HTR-8/SVneo (cell line): ENCODE data around the gene ACER1.
"Not testable (repeated sequence)": the region's sequence is repeated elsewhere in the genome, so short reads cannot be mapped to it uniquely, and the experiment has no call there.

Experiments used
- DNase-seq: peaks from one replicate; pipeline ENCODE4 v3.0.0; 2011; ENCODE audit warnings: low spot score, mixed read lengths; ENCODE audit not compliant: insufficient read length
- FAIRE-seq: peaks from 2 replicates; lab custom pipeline; 2011; peaks lifted over from hg19 to GRCh38; lab: Jason Lieb, UNC

Gene ACER1, protein sequence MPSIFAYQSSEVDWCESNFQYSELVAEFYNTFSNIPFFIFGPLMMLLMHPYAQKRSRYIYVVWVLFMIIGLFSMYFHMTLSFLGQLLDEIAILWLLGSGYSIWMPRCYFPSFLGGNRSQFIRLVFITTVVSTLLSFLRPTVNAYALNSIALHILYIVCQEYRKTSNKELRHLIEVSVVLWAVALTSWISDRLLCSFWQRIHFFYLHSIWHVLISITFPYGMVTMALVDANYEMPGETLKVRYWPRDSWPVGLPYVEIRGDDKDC

DNA sequence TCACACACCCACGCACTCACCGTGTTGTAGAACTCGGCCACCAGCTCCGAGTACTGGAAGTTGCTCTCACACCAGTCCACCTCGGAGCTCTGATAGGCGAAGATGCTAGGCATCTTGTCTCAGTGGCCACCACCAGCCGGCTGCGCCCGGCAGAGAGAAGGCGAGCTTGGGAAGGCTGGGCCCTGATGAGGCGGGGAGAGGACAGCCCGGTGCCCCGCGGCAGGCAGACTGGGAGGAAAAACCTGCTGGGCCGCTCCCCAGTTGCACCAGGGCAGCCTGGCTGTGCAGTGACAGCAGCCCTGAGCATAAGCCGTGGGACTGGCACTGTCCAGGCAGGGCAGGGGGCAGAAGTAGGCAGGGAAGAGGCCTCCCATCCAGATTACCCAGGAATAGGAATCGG is at the start of gene ACER1:
Gene ACER1, minus strand, starts transcription at position 174 of the 400 bp plus-strand sequence. Its CDS starts 61 bp downstream, at position 113.
- FAIRE-seq (no peak), DNase-seq (no peak)

DNA sequence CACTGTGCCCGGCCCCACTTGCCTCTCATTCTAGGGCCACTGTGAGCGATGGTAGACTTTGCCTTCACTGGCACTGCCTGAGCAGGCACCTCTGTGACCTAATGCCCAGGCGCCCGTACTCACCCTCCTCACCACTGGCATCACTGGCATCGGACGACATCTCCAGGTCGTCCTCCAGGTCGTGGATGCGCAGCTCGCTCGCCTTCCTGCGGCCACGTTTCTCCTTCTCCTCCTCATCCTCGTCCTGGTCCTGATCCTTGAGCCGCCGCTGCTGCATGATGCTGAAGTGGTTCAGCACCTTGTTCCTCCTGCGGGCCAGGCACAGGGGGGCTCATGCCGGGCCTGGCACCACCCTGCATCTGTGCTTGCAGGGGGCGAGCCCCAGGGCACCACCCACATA is 49.8 kb upstream of the ACER1 start:
- no peak for FAIRE-seq
- DNase-seq, result no peak

DNA sequence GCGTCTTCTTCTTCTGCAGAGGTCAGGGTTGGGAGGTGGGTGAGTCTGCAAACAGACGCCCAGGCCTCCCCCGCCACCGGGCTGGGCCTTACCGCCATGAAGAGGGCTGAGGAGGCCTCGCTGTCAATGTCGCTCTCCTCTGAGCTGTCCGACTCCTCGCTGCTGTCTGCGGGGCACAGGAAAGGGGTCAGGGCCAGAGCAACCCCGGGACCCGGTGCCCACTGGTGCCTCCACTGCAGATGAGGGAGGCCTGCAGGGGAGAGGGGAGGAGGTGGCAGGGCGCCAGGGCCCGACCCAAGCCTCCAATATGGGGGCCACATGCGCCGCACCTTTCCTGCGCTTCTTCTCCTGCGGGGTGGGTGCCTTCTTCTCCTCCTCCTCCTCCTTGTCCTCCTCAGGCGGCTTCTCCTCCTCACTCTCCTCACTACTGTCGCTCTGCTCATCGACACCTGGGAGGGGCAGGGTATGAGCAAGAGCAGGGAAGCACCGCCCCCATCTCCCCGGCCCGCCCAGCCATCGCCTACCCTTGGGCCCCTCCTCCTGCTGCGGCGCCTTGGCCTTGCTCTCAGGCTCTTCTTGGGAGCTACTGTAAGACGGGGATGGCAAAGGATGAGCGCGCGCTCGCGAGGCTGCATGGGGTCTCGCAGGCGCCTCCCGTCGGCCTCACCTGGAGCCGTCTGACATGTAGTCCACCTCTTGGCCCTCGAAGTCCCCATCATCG is 47.8 kb upstream of the ACER1 start:
- FAIRE-seq, result no peak
- no peak for DNase-seq

DNA sequence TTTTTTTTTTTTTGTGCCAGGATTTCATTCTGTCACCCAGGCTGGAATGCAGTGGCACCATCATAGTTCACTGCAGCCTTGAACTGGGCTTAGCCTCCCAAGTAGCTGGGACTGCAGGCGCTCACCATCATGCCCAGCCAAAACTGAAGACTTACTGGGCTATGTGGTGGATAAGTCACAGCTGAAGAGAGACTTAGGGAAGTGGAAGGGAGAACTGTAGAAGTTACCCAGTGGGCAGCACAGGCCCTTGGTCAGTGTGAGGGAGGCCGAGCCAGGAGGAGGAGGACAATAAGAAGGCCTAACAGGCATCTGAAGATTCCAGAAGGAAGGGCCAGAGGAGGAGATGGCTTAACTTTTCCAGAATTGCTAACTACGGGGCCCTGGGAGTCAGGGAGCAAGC is 46.3 kb upstream of the ACER1 start:
- no peak for DNase-seq
- FAIRE-seq, result no peak

DNA sequence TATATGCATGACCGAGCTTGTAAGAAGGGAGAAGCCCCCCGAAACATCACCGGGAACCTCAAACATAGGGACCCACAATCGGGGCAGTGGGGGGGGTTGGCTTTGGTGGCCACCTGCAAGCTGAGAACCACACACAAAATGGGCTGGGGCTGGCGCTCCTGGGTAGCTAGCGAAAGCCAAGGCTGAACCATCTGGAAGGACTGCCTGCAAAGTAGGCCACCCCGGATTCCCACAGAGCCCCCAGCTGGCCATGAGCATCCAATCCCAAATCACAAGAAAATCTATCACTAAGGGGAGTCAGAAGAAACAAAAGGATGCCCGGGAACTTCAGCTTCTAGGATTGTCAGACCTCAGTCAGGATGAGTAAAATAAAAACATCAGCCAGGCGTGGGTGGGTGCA is 45.1 kb upstream of the ACER1 start:
- no peak for DNase-seq

DNA sequence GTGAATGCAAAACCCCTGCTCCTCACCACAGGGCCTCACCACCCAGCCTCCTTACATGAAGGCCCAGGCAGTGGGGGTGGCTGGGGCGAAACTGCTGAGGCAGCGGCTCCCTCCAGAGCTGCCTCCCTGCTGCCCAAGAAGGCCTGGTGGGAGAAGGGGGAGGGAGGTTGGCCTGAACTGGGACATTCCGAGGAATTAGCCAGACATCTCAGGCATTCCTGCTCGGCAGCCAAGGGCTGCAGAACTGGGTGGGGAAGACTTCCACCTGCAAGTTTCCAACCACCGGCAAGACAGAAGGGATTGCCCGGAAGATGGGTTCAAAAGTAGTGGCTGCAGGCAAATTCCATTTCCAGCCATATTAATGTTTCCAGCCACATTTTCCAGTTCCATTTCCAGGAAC is 44.6 kb upstream of the ACER1 start:
- no peak for FAIRE-seq
- DNase-seq, result no peak

More for the DNA sequence above, 45.1 kb upstream of the ACER1 start:
- no peak for FAIRE-seq

DNA sequence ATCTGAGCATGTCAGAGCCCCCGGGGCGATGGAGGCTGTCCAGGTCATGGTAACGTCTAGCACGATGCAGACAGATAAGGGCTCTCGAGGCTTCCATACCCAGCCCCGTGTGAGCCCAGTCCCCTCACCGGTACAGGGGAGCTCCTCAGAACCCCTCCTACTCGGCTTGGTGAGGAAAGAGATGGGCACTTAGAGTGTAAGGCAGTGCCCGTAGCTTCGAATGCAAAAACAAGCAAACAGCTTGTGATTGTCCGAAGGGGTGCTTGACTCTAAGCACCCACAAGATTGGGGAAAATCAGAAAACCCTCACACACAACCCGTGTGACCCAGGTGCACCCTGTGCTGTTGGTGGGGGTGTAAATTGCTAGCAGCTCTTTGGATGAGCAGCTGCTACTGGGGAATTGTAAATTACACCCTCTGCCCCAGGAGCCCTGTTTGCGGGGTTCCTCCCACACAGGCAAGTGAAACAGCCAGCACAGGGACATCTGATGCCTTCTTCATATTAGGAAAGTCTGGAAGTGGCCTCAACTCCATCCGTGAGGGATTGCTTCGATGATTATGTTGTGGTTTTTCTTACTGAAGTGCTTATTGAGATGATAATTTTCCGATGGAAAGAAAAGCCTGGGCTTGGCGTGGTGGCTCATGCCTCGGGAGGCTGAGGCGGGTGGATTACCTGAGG is 43.2 kb upstream of the ACER1 start:
- no peak for FAIRE-seq

DNA sequence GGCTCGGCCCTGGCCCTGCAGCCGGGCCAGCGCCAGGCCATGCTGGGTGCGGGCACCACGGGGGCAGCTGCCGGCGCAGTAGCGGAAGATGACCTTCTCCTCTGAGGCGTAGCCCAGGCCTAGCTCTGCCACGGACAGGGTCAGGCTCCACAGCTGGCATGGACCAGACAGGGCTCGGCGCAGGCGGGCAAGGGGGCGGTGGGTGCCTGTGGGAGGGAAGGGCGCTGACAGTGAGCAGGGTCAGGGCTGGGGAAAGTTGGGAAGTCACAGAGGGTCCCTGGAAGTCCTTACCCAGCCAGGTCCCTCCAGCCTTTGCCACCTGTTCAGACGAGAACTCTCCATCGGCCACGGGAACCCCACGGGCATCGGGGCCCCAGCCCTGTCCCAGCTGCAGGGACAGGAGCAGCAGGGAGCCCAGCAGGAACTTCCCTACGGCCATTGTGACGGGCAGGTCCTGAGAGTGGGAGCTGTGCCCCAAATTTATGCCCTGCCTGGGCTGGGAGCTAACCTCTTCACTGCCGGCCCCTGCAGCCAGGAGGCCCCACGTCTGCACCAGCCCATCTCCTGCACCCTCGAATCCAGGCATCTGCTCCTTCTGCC is 42.1 kb upstream of the ACER1 start, which contains the start of gene PSPN:
Gene PSPN, minus strand, starts transcription at position 523 of the 600 bp plus-strand sequence. Its CDS starts 84 bp downstream, at position 439.
- DNase-seq (no peak), FAIRE-seq (no peak)

More for the DNA sequence above, 43.2 kb upstream of the ACER1 start:
- DNase-seq, result no peak

DNA sequence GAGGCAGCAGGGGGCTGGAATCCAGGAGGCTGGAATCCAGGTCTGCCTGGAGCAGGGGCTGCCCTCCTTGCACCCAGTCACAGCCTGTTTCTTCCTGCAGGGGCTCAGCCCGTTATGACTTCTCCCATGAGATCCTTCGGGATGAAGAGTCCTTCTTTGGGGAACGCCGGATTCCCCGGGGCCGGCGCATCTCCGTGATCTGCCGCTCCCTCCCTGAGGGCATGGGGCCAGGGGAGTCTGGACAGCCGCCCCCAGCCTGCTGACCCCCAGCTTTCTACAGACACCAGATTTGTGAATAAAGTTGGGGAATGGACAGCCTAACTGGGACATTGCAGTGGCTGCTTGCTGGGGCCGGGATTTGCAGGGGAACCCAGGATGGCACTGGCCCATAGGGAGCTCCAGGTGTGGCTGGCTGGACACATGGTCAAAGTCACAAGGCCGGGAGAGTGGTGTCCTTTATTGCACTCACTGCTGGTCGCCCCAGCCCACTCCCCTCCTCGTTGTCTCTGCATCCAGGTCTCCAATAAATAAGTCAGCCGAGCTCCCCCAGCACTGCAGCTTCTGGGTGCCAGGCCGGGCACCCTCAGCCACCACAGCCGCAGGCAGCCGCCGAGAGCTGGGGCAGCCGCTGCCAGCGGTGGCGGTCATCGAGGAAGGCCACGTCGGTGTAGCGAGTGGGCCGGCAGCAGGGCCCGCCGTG is 41.4 kb upstream of the ACER1 start:
- no peak for FAIRE-seq
- DNase-seq, result no peak

DNA sequence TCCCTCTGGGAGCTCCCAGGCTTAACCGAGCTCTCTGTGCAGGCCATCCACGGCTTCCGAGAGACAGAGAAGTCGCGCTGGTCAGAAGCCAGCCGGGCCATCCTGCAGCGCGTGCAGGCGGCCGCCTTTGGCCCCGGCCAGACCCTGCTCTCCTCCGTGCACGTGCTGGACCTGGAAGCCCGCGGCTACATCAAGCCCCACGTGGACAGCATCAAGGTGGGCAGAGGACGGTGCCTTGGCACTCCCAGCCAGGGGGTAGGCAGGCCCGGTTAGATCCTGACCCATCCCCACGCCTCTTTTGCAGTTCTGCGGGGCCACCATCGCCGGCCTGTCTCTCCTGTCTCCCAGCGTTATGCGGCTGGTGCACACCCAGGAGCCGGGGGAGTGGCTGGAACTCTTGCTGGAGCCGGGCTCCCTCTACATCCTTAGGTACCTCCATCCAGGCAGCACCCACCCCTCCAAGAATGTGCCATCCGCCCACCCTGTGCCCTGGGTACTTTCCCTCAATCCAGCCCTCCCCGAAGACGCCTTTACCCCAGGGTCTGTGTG is 40.8 kb upstream of the ACER1 start:
- peak; percentile 55 for FAIRE-seq
- no peak for DNase-seq

DNA sequence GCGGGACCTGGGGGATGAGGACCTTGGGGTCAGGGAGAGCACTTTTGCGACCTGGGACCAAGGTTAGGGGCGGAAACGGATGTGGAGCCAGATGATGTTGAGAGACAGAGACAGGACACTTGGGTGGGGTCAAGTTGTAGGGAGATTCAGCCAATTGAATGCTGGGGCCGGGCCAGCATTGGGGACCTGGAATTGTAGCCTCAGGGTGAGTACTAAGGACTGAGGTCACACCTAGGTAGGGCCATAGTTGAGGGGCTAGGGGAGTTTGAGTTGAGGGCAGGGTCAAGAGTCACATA is 40.3 kb upstream of the ACER1 start:
- DNase-seq (no peak), FAIRE-seq (no peak)

DNA sequence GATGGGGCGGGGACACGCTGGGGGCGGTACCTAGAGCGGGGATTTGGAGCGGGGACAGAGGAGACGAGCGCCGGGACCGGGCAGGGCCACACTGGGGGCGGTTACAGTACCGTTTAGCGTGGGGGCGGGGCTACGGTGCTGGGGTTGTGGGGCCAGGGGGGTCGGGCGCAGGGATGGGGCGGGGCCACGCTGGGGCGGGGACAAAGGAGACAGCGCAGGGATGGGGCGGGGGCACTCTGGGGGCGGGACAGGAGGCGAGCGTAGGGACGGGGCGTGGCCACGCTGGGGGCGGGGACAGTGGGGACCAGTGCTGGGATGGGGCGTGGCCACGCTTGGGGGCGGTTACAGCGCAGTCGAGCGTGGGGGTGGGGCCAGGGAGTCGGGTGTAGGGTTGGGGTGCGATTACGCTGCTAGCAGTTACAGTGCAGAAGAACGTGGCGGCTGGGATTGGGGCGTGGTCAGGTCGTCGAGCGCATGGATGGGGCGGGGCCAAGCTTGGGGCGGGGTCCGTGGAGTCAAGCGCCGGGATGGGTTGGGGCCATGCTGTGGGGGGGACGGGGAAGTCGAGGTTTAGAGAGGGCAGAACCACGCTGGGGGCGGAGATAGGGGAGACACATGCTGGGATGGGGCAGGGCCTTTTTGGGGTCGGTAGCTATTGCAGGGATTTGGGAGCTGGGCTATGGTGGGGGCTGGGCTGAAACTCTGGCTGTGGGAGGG is 39.8 kb upstream of the ACER1 start:
- peak; percentile 99 for FAIRE-seq
- DNase-seq, result peak; percentile 98

DNA sequence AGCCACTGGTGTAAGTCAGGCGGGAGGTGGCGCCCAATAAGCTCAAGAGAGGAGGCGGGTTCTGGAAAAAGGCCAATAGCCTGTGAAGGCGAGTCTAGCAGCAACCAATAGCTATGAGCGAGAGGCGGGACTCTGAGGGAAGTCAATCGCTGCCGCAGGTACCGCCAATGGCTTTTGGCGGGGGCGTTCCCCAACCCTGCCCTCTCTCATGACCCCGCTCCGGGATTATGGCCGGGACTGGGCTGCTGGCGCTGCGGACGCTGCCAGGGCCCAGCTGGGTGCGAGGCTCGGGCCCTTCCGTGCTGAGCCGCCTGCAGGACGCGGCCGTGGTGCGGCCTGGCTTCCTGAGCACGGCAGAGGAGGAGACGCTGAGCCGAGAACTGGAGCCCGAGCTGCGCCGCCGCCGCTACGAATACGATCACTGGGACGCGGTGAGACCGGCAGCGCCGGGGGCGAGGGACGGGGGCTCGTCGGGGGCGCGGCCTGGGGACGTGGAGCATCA is 39.2 kb upstream of the ACER1 start, which contains the start of gene ALKBH7:
Gene ALKBH7, plus strand, starts transcription at position 201 of the 502 bp plus-strand sequence. Its CDS starts 27 bp downstream, at position 228.
- DNase-seq (peak; percentile 98), FAIRE-seq (no peak)

DNA sequence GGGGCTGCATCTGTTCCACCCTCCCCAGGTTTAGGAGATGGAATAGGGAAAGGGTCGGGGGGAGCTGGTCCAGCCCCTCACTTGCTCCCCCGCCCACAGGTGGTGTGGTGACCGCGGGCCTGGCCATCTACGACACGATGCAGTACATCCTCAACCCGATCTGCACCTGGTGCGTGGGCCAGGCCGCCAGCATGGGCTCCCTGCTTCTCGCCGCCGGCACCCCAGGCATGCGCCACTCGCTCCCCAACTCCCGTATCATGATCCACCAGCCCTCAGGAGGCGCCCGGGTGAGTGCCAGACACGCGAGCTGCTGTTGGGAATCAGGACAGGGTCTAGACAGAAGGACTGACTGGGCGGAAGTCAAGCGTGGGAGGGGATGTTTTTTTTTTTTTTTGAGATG is 30.9 kb upstream of the ACER1 start:
- no peak for FAIRE-seq

DNA sequence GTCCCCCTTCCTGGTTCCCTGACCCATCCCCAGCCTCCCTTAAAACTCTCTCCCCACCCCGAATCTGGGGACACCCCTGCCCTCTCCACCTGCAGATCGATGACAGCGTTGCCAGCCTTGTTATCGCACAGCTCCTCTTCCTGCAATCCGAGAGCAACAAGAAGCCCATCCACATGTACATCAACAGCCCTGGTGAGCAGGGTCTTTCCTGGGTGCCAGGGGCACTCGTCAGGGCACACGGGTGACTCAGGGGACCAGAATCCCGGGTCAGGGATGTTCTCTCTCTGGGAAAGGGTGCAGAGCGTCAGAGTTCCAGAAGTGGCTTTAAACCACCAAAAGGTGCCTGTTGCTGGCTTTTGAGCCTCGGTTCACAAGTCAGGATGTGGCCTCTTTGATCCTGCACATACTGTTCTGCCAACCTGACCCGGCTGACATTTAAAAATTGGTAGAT is 29.0 kb upstream of the ACER1 start:
- FAIRE-seq (peak; percentile 40), DNase-seq (no peak)

More for the DNA sequence above, 30.9 kb upstream of the ACER1 start:
- no peak for DNase-seq

DNA sequence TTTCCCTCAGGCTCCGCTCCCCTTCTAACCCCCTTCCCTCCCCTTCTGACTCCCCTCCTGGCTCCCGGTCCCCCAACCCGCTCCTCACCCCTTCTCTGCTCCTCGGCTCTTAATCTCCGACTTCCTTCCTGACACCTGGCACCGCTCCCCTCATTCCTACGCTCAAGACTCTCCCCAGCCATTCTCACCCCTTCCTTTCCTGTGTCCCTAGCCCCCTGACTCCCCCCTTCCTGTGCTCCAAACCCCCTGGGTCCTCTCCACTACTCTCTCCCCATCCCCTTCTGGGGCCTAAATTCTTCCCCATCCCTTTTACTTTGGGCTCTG is 28.6 kb upstream of the ACER1 start:
- DNase-seq, result no peak
- no peak for FAIRE-seq

DNA sequence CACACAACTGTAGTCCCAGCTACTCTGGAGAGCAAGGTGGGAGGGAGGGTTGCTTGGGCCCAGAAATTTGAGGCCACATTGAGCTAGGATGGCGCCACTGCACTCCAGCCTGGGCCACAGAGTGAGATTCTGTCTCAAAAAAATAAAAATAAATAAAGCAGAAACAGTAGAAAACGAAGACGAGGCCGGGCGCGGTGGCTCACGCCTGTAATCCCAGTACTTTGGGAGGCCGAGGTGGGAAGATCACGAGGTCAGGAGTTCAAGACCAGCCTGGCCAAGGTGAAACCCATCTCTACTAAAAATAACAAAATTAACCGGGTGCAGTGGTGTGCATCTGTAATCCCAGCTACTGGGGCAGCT is 27.4 kb upstream of the ACER1 start:
- not testable (repeated sequence) for FAIRE-seq, DNase-seq

DNA sequence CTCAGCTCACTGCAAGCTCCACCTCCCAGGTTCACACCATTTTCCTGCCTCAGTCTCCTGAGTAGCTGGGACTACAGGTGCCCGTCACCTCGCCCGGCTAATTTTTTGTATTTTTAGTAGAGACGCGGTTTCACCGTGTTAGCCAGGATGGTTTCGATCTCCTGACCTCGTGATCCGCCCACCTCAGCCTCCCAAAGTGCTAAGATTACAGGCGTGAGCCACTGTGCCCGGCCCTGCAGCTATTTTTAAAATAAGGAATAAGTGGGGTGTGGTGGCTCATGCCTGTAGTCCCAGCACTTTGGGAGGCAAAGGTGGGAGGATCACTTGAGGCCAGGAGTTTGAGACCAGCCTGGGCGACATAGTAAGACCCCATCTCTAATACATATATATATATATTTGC is 27.0 kb upstream of the ACER1 start:
- FAIRE-seq, DNase-seq: not testable (repeated sequence)
